NCI-H146 (cell line): Measurements from ENCODE around the gene STK16.
"Not testable (repeated sequence)": the region's sequence is repeated elsewhere in the genome, so short reads cannot be mapped to it uniquely, and the experiment has no call there.

Experiments used
- DNase-seq: peaks from one replicate; lab custom pipeline; 2025; lab: John Stamatoyannopoulos, UW

The STK16 gene

DNA sequence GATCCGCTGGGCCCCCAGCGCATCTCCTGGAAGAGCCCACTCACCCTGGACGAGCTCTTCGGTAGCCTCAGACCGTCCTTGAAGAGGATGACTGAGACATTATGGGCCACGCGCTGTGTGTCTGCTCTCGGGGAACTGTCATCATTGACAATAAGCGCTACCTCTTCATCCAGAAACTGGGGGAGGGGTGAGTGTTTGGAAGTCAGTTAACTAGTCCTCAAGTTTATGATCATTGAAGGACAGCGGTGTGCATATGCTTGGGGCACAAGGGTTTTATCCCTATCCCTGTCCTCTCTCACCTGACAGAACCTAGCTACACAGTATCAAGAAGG is 586 bp downstream of the STK16 start:
- DNase-seq = no peak

DNA sequence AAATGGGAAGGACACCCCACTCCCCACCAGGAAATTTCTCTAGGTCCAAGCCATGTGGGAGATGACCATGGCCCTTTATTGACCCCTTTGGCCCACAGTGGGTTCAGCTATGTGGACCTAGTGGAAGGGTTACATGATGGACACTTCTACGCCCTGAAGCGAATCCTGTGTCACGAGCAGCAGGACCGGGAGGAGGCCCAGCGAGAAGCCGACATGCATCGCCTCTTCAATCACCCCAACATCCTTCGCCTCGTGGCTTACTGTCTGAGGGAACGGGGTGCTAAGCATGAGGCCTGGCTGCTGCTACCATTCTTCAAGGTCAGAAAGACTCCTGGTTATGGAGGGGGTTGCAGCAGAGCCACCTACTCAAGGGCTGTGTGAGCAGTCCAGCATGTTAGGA is 1.3 kb downstream of the STK16 start:
- DNase-seq = no peak

DNA sequence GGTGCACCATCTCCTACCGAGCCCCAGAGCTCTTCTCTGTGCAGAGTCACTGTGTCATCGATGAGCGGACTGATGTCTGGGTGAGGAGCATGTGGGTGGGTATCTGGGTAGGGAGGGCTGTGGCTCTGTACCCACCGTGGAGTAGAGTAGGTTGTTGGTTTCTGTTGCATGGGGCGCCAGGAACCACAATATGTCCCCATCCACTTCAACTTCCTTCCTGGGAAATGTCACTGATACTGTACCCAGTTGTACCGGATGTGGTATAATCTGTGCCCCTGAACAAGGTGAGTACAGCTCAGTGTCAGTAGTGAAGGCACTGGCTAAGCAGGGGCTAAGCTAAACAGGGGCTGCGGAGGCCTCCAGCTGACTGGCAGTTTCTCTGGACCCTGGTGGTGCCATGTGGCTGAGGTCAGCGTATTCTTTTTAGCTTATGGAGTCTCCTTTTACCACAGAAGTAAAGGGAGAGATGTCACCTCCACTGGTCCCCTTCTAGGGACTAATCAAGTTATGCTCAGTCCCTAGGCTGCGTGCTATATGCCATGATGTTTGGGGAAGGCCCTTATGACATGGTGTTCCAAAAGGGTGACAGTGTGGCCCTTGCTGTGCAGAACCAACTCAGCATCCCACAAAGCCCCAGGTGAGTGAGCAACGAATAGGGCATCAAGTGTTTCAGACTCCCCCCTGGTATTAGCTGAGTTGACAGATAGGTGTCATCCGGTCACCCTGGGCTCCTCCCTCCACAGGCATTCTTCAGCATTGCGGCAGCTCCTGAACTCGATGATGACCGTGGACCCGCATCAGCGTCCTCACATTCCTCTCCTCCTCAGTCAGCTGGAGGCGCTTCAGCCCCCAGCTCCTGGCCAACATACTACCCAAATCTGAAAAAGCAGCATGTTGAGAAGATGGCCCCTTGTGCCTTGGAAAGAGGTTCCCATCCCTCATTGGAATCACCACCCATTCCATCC is 2.7 kb downstream of the STK16 start:
- DNase-seq = no peak

DNA sequence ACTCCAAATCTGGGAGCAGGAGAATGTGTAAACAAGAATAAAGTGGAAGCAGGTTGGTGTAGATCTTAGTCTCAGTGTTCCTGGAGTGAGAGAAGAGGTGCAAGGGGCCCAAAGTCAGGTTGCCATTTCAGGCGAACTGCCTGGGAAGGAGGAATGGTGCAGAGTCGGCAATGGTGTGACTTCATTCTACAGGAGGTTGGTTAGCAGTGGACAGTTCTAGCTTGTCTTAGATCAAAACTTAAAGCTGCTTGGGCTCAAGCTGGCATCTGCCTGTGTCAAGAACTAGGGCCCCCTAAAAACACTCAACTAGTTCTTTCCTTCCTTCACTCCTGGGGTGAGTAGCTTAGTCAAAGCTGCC is 3.5 kb downstream of the STK16 start:
- DNase-seq = no peak

DNA sequence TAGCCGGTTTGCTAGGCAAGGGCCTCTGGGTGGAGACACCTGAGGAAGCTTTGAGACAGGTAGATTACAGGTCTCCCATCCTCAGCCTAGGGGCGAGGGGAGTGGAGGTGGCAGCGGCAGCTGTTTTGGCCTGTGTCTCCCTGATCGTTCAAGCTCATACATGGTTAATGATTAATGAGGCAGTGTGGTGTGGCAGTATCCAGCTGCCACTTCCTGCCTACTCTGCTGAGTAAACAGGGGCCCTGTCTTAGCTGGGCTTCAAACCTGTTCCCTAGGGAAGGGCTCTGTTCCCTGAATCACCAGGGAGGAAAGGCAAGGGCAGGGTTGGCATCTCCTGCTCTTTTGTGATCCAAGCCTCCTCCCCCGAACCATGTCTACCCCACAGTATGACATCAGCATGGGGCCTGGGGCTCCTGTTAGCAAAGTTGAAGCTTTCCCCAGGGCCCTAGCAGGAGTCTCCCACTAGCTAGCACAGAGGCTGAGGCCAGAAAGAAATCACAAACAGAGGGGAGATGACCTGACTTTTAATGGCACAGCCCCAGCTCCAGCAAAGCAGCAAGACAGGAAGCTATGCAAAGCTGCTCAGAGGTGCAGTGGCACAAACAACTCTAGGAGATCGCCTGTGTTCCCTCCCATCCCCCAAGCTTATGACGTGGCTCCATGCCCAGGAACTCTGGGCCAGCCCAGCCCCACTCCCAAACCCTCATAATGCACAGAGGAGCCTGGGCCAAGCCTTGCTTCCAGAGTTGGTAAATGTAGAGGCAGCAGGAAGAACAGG is 4.1 kb downstream of the STK16 start:
- no peak for DNase-seq

DNA sequence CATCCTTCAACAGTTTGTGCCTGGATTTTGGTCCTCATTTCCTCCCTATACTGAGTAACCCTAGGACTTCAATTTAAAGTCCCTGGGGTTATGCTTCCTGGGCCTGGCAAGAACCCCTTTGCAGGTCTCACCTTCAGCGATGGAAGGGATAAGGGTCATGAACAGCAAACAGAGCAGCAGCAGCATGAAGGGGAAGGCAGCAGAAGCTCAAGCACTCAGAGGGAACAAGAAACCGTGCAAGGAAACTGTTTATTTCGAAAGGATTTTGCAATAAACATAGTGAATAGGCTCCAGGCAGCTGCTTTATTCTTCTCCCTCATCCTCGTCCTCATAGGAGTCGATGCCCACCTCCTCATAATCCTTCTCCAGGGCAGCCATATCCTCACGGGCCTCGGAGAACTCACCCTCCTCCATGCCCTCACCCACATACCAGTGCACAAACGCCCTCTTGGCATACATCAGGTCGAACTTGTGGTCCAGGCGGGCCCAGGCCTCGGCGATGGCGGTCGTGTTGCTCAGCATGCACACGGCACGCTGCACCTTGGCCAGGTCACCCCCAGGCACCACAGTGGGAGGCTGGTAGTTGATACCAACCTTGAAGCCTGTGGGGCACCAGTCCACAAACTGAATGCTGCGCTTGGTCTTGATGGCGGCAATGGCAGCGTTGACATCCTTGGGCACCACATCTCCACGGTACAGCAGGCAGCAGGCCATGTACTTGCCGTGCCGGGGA is 4.9 kb downstream of the STK16 start:
- no peak for DNase-seq

DNA sequence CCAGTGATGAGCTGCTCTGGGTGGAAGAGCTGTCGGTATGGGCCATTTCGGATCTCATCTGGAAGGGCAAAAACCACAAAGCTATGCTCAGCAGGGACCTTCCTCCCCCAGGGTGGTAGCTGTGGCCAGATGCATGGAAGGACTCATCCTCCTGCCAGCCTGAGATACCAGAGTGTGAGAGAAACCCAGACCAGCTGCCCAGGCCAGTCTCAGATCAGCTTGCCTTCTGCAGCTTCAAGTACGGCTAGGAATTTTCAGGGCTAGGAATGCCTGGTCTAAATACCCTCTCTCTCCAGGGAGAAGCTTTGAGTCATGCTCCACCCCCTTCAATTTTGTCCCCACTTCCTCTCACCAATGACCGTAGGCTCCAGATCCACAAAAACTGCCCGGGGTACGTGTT is 6.4 kb downstream of the STK16 start:
- no peak for DNase-seq

DNA sequence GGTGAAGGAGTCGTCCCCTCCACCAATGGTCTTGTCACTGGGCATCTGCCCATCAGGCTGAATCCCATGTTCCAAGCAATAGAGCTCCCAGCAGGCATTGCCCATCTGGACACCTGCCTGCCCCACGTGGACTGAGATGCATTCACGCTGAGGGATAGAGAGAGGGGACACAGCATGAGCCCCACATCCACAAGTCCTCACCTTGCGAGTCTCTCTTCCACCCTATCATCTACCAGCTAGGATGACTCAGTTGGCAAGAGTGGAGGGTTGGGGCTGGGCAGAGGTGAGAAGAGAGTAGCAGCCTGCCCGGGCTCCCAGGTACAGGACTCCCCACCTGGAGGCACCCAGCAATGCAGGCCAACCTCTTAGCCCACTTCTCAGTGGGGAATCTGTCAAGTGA is 6.8 kb downstream of the STK16 start:
- peak; percentile 28 for DNase-seq

DNA sequence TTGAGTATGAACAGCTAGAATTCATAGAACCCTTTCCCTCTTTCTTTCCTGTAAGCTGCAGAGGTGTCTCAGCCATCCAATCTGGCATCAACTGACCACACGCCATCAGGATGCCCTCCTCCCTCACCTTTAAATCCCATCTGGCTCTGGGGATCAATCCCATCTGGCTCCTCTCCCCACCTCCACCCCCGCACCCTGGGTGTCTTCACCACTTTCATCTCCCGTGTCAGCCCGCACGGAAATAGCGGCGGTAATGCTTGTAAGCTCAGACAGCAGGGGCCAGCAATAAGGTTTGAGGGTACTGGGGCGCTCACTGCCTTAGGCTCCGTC is 7.3 kb downstream of the STK16 start:
- no peak for DNase-seq

DNA sequence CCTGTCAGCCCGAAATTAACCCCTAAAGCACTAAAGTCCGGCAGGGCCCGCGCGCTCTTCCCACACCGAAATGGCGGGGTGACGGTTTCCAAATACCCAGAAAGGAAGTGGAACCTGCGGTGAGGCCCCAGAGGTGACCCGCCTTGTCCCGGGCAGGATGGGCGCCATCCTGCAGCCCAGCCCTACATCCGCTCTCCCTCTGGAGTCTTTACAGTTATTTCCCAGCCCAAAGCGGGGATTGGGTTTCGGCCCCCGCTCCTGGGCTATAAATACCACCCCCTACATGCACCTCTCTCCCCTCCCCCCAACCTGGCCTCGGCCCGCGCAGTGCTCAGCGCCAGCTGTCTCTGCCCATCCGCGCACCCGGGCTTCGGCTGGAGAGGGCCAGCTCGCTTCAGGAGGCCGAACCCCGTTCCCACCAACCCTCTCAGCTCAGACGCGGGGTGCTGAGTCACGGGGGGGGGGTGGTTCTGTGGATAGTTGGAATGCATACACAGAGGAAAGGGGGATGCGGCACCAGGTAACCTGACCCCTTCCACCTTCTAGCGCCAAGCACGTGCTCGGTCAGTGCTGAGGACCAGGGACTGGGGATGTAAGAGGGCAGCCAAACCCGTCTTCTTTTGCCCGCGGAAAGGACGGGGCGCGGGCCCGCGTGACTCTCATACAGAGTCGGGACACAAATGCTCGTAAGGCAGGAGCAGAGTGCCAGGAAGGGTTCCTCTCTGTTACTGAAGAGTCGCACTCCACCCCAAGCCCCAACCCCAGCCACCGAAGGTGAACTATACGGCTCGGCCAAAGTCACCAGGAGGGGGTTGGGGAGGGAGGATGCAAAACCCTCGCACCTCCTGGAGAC is 7.8 kb downstream of the STK16 start, which contains the start of gene TUBA4B:
TUBA4B (plus strand) TSS at position 344 of the 853 bp plus-strand sequence; CDS start at position 509, 165 bp downstream.
- peak; percentile 37 for DNase-seq

DNA sequence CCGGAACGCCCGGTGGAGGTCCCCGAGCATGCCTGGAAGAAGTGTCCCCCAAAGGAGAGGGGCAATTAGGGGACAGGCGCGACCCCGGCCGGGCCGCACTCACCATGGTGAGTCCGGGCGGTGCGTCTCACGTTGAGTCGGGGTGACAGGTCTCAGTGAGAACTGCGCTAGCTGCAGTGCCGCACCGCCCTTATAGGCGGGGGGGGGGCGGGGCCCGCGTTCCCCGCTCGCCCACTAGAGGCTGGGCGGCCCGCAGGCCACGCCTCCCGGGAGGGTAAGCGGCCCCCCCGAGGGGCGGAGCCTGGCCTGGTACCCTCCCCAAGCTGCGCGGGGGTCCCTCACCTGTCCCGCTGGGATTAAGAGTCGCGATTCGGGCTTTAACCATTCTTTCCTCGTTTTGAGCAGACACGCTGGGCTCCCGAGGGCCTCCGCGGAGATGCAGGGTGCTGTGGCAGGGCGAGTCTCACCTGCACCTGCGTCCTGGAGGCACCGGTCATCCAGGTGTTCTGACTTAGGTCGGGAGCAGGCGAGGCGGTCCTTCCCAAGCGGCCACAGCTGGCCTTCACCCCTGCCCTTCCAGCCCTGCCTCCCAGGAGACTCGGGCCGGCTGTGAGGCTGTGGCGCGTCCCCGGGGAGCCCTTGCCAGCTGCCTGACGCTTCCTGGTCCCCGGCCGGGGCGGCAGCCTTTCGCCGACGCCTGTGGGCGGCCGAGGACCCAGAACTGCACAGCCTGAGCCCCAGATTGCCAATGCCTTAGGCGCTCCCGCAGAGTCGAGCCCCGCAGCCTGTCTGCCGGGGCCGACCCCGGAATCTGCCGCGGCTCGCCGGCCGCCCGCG is 8.7 kb downstream of the STK16 start, which contains the start of gene TUBA4A:
TUBA4A (minus strand) TSS at position 166 of the 837 bp plus-strand sequence; CDS start at position 106, 60 bp downstream.
- DNase-seq = peak; percentile 80

DNA sequence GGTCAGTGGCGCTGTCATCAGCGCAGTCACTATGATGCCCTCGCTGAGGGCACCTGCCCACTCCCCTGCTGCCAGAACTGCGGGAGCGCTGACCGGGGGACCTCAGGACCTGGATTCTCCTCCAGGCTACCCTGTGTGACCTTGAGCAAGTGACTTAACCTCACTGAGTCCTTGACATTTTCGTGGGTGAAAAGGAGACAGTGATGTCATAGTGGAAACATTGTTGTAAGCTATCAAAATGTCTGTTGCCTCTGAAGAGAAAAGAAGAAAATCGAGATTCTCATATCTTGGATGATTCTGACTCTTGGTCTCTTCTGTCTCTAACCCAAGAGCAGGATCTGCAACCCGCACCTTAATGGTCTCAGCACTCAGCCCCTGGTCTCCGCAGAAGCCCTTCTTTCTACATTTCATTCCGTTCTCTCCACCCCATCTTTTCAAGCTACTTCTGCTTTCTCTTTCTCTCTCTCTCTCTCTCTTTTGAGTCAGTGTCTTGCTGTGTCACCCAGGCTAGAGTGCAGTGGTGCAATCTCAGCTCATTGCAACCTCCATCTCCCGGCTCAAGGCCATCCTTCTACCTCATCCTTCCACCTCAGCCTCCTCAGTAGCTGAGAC is 9.4 kb downstream of the STK16 start:
- DNase-seq = peak; percentile 35

DNA sequence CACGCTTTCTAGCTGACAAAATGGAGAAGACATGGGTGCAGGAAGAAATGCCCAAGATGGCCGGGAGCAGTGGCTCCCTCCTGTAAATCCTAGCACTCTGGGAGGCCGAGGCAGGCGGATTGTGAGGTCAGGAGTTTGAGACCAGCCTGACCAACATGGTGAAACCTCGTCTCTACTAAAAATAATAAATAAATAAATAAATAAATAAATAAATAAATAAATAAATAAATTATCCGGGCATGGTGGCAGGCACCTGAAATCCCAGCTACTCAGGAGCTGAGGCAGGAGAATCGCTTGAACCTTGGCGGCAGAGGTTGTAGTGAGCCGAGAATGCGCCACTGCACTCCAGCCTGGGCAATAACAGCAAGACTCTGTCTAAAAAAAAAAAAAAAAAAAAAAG is 13.7 kb downstream of the STK16 start:
- not testable (repeated sequence) for DNase-seq

DNA sequence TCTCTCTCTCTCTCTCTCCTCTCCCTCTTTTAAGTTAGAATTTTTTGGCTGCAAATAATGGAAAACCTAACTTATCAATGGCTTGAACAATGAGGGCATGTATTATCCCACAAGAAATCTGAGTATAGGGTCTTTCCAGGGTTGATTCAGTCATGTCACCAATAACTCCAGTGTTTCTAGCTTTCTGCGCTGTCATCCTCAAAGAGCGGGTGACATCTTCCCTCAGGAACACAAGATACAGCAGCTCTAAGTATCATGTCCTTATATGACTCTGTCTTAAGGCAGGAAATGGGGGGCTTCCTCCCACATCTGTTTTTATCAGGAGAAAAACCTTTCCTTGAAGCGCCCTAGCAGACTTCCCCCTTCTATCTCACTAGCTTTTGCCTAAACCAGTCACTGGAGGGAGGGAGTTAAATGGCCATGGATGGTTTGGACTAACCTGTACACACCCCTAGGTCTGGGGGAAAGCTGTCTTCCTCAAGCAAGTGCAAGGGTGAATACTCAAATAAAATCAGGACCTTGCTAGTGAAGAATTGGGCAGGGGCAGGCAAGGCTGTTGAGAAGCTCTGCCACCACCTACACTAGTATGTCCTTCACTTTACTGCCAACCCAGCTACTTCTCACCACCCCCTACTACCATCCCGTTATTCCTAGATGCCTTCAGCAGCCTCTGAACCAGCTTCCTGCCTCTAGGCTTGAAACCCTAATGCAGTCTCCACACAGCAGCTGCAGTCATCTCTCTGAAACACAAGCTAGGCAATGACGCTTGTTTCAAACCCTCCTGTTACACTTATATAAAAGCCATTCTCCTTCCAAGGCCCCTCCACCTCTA is 16.0 kb downstream of the STK16 start:
- no peak for DNase-seq

DNA sequence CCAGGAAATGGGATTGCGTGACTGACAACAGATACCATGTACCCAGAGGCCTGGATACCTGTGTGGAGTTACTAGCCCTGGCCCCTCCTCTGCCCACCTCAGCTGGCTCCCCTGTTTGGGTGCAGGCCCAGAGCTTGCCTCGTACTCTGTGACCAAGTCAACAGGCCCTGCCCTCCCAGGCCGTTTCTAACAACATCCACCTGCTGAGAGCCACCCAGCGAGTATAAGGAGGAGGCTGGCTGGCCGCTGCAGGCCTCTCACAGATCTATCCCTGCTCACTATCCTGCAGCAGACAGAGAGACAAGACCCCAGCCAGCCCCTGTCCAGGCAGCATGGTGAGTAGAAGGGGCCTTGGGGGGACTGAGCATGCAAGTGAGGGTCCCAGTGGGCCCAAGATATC is 21.0 kb downstream of the STK16 start:
- no peak for DNase-seq

DNA sequence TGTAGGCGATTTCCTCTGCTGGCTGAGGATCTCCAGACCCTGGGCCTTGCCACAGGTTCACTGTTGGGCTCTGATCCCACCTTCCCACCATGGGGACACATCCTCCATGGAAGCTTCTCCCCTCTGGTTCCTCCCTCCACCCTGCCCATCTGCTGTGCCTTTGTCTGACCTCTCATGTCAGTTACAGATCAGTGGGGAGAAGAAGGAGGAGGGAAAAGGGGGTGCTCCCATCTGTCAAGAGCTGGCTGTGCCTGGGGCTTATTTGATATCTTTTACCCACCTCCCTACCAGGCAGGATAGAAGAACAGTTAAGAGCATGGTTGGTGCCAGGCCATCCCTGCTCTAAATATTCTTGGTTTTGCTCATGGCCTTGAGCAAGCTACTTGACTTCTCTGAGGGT is 21.6 kb downstream of the STK16 start:
- DNase-seq = no peak

DNA sequence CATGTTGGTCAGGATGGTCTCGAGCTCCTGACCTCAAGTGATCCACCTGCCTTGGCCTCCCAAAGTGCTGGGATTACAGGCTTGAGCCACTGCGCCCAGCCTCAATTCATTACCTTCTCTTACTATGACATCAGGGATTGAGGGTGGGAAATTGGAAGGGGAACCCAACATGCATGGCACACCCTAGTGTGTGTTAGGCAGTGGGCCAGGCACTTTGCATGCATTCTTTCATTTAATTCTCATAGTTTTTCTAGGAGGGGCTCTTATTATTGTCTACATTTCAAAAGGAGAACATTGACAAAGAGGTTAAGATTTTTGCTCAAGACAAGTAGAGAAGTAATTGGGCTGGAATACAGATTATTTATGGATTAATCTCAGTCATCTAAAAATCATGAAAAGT is 23.0 kb downstream of the STK16 start:
- no peak for DNase-seq

DNA sequence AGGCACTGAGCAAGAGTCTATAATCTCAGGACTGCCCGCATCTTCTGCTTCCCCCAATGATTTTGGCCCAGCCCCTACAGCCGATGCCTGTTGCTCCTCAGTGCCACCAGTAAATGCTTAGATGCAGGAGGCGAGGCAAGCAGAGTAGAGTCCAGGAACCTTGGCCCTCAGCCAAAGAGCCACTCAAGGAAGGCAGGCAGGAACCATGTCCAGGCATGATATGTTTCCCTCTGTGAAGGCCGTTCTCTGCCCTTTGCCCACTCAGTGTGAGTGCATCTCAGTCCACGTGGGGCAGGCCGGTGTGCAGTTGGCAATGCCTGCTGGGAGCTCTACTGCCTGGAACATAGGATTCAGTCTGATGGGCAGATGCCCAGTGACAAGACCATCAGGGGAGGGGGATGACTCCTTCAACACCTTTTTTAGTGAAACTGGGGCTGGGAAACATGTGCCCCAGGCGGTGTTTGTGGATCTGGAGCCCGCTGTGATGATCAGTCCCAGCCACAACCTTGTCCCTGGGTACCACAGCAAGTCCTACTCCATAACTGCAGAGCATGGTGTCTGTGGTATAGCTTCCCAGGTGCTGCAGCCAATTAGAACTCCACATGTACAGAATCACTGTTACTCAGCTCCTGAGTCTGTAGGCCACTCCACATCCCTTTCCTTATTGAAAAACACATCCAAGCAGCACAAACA is 24.2 kb downstream of the STK16 start:
- DNase-seq = no peak

DNA sequence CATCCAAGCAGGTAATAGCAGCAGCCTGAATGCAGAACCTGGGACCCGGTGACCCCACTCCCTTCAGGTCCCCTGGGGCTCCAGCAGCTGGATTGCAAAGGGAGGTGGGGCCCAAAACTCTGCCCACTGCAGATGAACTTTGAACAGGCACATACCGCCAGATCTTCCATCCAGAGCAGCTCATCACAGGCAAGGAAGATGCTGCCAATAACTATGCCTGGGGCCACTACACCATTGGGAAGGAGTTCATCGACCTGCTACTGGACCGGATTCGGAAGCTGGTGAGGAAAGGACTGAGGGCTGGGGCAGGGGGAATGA is 24.7 kb downstream of the STK16 start:
- DNase-seq = no peak
